ENCODE measurements around the gene ZP2.

- TF ChIP-seq POLR2A (IDR thresholded peaks at IDR 0.05) (no peak), POLR2AphosphoS5 (IDR thresholded peaks at IDR 0.05) (no peak)
- TF ChIP-seq, protein P1, sequence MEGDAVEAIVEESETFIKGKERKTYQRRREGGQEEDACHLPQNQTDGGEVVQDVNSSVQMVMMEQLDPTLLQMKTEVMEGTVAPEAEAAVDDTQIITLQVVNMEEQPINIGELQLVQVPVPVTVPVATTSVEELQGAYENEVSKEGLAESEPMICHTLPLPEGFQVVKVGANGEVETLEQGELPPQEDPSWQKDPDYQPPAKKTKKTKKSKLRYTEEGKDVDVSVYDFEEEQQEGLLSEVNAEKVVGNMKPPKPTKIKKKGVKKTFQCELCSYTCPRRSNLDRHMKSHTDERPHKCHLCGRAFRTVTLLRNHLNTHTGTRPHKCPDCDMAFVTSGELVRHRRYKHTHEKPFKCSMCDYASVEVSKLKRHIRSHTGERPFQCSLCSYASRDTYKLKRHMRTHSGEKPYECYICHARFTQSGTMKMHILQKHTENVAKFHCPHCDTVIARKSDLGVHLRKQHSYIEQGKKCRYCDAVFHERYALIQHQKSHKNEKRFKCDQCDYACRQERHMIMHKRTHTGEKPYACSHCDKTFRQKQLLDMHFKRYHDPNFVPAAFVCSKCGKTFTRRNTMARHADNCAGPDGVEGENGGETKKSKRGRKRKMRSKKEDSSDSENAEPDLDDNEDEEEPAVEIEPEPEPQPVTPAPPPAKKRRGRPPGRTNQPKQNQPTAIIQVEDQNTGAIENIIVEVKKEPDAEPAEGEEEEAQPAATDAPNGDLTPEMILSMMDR (IDR thresholded peaks at IDR 0.05 in 8 of 11, conservative IDR thresholded peaks at IDR 0.05 in 3 of 11) = no peak
Measured at GRCh38 chr16:21163576-21163975, 47.8 kb downstream of the ZP2 start.
